ENCODE measurements around the gene GALNT7.
"Not testable (repeated sequence)": the region's sequence is repeated elsewhere in the genome, so short reads cannot be mapped to it uniquely, and the experiment has no call there.

Gene GALNT7

GRCh38 chr4:173167758-173168395 lies 734 bp upstream of the GALNT7 start:
- peak; percentile 38 for DNase-seq

DNA sequence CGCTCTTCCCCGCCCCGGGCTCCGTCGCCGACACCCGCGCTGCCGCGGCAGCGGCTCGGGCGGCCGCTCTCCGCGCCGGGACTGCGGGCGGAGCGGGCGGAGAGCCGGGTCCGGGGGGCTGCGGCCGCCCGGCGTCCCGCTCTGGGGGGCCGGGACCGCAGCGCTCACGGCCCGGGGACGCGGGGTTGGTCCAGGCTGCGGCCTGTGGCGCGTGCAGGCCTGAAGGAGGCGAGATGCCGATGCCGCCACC lies 492 bp downstream of the GALNT7 start:
- DNase-seq = no peak

DNA sequence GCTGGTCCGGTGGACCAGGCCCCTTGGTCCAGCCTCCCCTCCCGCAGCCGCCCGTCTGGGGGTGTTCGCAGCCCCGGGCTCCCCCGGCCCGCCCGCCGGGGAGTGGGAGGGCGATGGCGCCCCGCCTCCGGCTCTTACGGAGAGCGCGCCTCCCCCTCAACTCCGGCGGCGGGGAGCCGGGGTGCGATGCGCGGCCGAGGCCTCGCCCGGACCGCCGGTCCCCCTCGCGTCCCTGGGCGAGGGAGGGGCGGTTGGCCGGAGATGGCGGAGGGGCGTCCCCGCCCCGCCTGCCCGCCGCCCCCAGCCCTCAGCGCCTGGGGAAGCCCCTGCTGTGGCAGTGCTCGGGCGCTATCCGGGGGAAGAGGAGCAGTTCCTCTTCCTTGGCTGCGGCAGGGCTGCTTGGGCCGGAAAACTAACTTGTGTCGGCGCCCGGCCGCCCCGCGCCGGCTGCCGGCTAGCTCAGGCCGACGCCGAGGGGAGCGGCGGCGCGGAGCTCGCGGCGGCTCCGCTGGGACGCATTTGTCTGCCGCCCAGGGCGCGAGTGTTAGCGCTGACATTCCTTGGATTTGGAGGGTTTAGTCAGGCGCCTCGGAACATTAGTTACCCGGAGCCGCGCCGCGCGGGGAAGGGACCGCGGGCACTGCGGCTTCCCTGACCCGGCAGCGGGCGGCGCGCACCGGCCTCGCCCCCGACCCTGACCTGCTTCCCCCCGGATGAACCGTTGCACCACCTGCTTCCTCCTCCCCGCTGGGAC lies 994 bp downstream of the GALNT7 start:
- peak; percentile 4 for DNase-seq

GRCh38 chr4:173170182-173170778 lies 1.7 kb downstream of the GALNT7 start:
- no peak for DNase-seq

DNA sequence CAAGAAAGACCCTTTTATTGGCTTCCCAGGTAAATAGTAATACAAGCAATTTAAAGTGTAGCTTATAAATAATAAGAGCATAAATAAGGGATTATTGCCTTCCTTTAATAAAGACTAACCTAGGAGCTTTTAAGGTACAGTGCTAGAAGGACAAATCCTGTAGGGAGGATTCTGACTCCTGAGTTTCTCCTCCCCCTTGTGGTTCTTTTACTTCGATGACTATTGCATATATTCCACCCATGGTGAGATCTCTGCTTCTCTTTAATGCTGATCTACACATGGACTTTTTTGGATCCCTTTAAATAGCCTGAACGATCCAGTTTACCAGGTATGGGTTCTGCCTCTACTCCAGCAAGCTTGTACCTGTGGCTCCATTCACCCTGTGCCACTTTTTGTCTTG lies 2.5 kb downstream of the GALNT7 start:
- peak; percentile 6 for DNase-seq

DNA sequence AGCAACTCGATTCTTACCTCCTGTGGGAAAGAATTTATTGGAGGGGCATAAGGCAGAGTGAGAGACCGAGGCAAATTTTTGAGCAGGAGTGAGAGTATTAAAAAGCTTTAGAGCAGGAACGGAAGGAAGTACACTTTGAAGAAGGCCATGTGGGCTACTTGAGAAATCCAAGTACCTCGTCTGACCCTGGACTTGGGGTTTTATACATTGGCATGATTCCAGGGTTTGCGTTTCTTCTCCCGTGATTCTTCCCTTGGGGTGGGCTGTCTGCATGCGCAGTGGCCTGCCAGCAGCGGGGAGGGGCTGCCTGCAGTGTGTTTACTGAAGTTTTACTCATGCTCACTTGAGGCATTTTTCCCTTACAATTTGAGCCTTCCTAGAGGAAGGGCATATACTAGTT lies 3.4 kb downstream of the GALNT7 start:
- DNase-seq = no peak

DNA sequence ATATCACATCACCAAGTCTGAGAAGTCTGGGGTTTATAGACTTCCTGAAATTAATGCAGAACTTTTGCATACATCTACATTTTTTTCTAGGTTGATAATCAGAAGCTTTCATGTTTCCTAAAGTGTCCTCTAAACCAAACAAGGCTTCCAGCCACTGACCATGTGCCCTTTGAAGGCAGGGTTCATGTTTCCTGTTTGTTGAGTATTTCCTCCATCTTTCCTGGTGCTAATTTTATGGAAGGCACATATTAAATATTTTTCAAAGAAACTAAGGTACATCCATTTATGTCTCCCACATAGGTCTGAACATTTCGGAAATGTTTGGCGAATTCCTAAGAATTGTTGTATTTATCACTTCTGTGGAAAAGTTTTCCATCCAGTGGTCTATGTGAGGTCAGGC lies 5.6 kb downstream of the GALNT7 start:
- no peak for DNase-seq

GRCh38 chr4:173174594-173175012 lies 6.0 kb downstream of the GALNT7 start:
- DNase-seq = no peak

GRCh38 chr4:173176010-173176409 lies 7.4 kb downstream of the GALNT7 start:
- DNase-seq = no peak

DNA sequence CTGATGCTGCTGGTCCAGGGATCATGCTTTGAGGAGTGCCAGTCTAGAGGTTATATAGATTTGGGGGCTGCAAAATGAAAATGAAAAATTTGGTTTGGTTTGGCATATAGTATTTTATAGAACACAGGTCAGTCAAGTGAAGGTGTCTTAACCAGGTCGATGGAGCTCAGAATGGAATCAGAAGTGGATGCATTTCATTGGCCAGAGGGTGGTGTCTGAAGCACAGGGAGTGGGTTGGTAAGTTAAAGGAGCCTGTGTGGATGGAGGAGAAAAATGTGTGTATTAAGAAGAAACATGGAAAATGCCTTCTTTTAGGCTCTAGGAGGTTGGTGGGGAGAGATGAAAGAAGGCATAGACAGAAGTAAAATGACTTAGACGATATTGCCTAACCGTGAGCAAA lies 8.6 kb downstream of the GALNT7 start:
- DNase-seq = no peak

GRCh38 chr4:173178144-173178543 lies 9.5 kb downstream of the GALNT7 start:
- DNase-seq = no peak

- no peak for DNase-seq
Measured at GRCh38 chr4:173181848-173182247, 13.2 kb downstream of the GALNT7 start.

DNA sequence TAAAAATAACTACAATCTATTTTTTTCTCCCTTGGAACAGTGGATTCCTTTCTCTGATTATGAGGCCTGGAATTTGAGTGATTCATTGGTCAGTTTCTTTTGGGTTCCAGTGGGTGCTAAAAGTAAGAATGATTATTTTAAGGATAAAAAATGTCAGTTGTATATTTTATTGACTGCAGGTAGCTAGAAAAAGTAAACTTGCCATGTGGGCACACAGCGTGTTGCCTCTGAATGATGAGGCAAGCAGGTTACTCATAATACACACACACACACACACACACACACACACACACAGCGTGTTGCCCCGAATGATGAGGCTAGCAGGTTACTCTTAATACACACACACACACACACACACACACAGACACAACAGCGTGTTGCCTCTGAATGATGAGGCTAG lies 13.8 kb downstream of the GALNT7 start:
- no peak for DNase-seq

DNA sequence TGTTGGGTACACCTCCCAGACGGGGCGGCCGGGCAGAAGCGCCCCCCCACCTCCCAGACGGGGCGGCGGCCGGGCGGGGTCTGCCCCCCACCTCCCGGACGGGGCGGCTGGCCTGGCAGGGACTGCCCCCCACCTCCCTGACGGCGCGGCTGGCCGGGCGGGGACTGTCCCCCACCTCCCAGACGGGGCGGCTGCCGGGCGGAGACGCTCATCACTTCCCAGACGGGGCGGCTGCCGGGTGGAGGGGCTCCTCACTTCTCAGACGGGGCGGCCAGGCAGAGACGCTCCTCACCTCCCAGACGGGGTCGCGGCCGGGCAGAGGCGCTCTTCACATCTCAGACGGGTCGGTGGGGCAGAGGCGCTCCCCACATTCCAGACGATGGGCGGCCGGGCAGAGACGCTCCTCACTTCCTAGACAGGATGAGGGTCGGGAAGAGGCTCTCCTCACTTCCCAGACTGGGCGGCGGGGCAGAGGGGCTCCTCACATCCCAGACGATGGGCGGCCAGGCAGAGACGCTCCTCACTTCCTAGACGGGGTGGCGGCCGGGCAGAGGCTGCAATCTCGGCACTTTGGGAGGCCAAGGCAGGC lies 15.1 kb downstream of the GALNT7 start:
- DNase-seq = not testable (repeated sequence)

DNA sequence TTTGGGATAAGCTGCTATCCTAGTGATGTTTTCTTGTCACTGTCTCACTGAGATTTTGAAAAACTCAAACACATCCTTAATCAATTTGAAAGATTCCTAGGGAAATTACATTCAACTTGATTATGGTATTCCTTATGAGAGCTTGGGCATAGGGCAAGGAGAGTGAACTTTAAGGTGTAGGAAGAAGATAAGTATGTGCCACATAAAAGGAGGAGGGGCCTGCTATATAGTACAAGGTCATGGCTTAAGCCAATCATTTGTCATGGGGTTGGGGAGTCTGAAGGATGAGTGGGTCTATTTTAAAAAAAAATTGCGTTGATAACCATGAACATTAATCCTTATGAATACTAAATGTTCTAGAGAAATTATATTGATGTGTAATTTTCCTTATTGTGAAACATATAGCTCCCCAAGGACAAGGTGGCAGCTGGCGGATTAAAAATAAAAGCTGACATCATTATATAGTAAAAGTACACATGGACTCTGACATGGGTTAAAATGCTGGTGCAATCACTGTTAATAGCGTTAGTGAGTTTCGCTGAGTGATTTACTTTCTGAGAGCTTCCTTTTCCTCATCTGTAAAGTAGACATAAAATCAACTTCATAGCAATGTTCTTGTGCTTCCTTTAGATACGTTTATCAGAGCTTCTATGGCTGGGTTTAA lies 17.4 kb downstream of the GALNT7 start:
- DNase-seq = peak; percentile 7

- DNase-seq = no peak
Measured at GRCh38 chr4:173187732-173188131, 19.1 kb downstream of the GALNT7 start.

DNA sequence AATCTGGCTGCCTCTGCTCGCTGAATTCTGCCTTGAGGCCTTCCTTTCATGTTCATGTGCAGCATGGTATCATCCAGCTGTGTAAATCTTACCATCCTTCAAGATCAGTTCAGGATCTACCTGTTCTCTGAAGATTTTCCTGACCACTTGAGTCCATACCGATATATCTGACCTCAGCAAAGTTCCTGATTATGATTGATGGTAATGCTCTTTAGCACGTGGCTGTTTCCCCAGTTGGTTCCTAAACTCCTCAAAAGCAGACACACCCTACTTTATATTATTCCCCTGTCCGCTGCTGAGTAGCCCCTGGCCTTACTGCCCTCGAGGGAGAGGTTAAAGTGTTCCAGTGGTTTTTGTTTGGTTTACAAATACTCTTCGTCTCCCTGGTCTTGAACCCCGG lies 20.0 kb downstream of the GALNT7 start:
- no peak for DNase-seq

- DNase-seq = no peak
Measured at GRCh38 chr4:173189117-173189693, 20.6 kb downstream of the GALNT7 start.

DNA sequence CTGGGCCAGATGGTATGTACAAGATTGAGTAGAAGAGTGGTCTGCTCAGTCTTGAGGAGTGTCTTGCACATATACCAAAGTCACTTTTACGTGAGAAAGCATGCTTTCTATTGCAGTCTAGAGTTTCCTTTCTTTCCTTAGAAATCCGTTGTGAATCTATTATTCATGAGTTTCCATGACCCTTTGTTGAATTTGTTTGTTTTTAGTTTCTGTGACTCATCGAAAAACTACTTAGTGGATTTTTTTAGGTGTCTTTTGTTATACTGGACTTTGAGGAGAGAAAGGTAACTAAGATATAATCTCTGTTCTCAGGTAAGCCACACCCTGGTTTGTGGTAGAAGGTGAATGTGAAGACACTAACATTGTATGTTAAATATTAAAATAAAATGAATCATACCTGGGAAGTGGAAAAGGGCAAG lies 23.0 kb downstream of the GALNT7 start:
- DNase-seq = no peak

DNA sequence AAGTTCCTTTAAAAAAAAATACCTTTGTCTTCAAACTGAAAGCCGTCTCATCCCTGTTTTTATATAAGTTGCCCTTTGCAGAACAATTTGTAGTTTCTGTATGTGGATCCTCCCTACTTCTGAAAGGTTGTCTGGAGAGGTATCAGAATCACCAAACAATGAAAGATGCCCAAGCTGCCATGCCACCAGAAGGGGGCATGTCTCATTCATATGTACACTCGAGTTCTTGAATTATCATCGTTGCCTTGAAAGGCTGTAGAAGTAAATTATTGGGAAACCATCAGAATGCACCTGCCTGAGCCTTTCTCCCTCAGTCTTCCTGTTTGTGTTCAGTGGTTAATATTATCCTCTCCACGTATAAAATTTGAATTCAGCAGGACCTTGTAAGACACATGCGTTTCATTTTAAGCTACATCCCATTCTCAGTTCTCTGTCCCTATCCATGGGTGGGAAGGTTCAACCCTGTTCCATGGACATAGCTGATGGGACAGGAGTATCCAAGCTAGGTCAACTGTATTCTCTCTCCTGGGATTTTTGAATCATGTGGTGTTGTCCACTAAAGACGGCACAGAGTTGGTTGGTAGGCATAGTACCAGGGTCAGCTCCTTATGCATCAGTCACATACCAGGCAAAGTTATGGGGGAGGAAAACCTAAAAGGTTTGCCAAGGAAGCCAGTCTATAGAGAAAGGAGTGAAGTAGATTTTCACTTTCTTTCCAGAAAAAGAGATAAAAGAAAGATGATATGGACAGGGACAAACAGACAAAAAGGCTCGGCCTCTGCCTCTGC lies 24.0 kb downstream of the GALNT7 start:
- no peak for DNase-seq

DNA sequence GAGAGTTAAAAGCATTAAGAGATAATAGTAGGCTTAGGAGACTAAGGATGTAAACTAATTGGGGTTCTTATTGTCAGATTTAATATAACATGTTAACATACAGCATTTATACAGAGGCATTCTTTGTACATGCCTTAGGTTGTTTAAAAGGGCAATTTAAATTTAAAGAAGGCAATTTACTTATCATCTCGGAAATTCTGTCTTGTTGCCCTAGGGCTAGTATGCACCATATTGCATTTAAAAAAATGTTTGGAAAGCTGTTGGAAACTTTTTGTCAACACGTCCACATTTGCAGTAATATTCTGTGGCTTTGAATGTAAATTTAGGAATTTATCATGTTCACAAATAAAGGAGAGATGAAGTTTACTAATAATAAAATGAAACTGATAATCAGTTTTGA lies 25.5 kb downstream of the GALNT7 start:
- DNase-seq = no peak

DNA sequence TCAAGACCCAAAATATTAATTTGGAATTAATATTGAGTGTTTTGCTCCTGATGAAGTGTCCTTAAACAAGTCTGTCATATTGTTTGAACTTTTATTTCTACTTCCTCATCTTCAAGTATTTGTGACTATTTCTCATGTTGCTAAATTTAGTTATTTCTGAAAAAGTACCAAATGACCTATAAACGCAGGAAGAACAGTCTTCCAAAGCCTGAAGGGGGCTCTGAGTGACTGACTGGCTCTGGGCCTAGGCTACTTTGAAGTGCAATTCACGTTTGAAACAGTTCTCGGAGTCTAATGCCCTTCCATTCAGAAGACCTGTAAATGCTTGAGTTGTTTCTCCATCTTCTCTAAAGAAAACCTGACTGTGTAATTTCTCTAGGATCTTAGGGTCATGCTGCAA lies 26.5 kb downstream of the GALNT7 start:
- no peak for DNase-seq

- DNase-seq = no peak
Measured at GRCh38 chr4:173199553-173199952, 30.9 kb downstream of the GALNT7 start.

Measured in NCI-H1694 treated with DMSO at 0.1 percent for 48 hours (cell line).